ENCODE results near the gene MB21D2. TPM values are rescaled to one million over a fixed set of nuclear protein-coding genes. Genes with fewer than 3 reads are reported as not detected.

The MB21D2 gene
- total RNA-seq, 4 donors from 2014 or later: 1.5 to 3.8 (median 2.7) TPM

- in situ Hi-C loops (cut with MboI; ENCODE audit: low sequenced_read_pairs in 4 of 4): no loop called here
- H3K9me3 ChIP-seq: no peaks in the 10 kb centered on the region
- DNase-seq: no peak
- H3K27me3 ChIP-seq: no peaks in the 10 kb centered on the region
- no peak overlapping the region for H3K4me3 ChIP-seq
- no peaks in the 10 kb centered on the region for H3K36me3 ChIP-seq
- intact Hi-C loops (cut with DNase I; ENCODE audit: low total_unique reads): loop anchor here (5.0 kb wide), 1 partner anchor 40 kb away; no protein-coding TSS in a partner anchor
- H3K4me1 ChIP-seq: peaks cover 21 to 29% of the 10 kb centered on the region in 2 donors
- TF ChIP-seq POLR2A (IDR thresholded peaks at IDR 0.05) (no peak), CTCF (IDR thresholded peaks at IDR 0.05 in 4 of 5, conservative IDR thresholded peaks at IDR 0.05 in 1 of 5) (no peak)
- H3K27ac ChIP-seq: no peak overlapping the region
- ATAC-seq: no peak
These were observed 50.0 kb downstream of the MB21D2 start for GRCh38 chr3:192867645-192868044.

- H3K4me3 ChIP-seq: no peak overlapping the region
- H3K36me3 ChIP-seq: no peaks in the 10 kb centered on the region
- ATAC-seq: no peak
- intact Hi-C loops (cut with DNase I; ENCODE audit: low total_unique reads) (loop anchor here (5.0 kb wide), 1 partner anchor 40 kb away; no protein-coding TSS in a partner anchor), in situ Hi-C loops (cut with MboI; ENCODE audit: low sequenced_read_pairs in 4 of 4) (no loop called here)
- DNase-seq: no peak
- no peak overlapping the region for H3K27ac ChIP-seq
- no peaks in the 10 kb centered on the region for H3K27me3 ChIP-seq
- H3K4me1 ChIP-seq: peaks cover 21 to 29% of the 10 kb centered on the region in 2 donors
- no peak for TF ChIP-seq POLR2A (IDR thresholded peaks at IDR 0.05)
- TF ChIP-seq CTCF (IDR thresholded peaks at IDR 0.05 in 4 of 5, conservative IDR thresholded peaks at IDR 0.05 in 1 of 5): no peak
- no peaks in the 10 kb centered on the region for H3K9me3 ChIP-seq
These were observed 50.9 kb downstream of the MB21D2 start for GRCh38 chr3:192866804-192867203.

- H3K9me3 ChIP-seq: no peaks in the 10 kb centered on the region
These were observed 52.7 kb downstream of the MB21D2 start for GRCh38 chr3:192864941-192865340.

GRCh38 chr3:192863091-192863420 lies 54.6 kb downstream of the MB21D2 start:
- Histone ChIP-seq H3K27ac (no peak overlapping the region), H3K9me3 (no peaks in the 10 kb centered on the region), H3K4me1 (peaks cover 0 to 27% of the 10 kb centered on the region in 2 donors), H3K27me3 (no peaks in the 10 kb centered on the region), H3K36me3 (no peaks in the 10 kb centered on the region), H3K4me3 (no peak overlapping the region)
- in situ Hi-C loops (cut with MboI; ENCODE audit: low sequenced_read_pairs in 4 of 4) (no loop called here), intact Hi-C loops (cut with DNase I; ENCODE audit: low total_unique reads) (no loop called here)
- no peak for ATAC-seq
- no peak for DNase-seq
- TF ChIP-seq CTCF (IDR thresholded peaks at IDR 0.05 in 4 of 5, conservative IDR thresholded peaks at IDR 0.05 in 1 of 5) (no peak), POLR2A (IDR thresholded peaks at IDR 0.05) (no peak)

More at GRCh38 chr3:192864941-192865340, 52.7 kb downstream of the MB21D2 start:
- intact Hi-C loops (cut with DNase I; ENCODE audit: low total_unique reads) (loop anchor here (5.0 kb wide), 1 partner anchor 38 kb away; no protein-coding TSS in a partner anchor), in situ Hi-C loops (cut with MboI; ENCODE audit: low sequenced_read_pairs in 4 of 4) (no loop called here)
- peaks cover 11 to 23% of the 10 kb centered on the region in 2 donors for H3K4me1 ChIP-seq
- H3K27ac ChIP-seq: peak overlapping the region in 2 of 4 donors; percentile 52 to 56
- no peaks in the 10 kb centered on the region for H3K36me3 ChIP-seq
- H3K4me3 ChIP-seq: no peak overlapping the region
- ATAC-seq (peak; percentile 93 to 96), DNase-seq (peak; percentile 23 to 39)
- H3K27me3 ChIP-seq: no peaks in the 10 kb centered on the region
- TF ChIP-seq CTCF (IDR thresholded peaks at IDR 0.05 in 4 of 5, conservative IDR thresholded peaks at IDR 0.05 in 1 of 5): no peak
- no peak for TF ChIP-seq POLR2A (IDR thresholded peaks at IDR 0.05)

All from gastrocnemius medialis (tissue), 4 donors.